GM23338 (cell line): ENCODE measurements around the gene HS3ST1. TPM values are rescaled to one million over a fixed set of nuclear protein-coding genes. Genes with fewer than 3 reads are reported as not detected.

ENCODE experiments used
- ATAC-seq: fragments of 200-7000 bp; cut with Tn5 transposase; 3 replicates; pipeline ENCODE4 v1.9.1; 2020
- DNase-seq: peaks from one replicate; pipeline ENCODE4 v3.0.0-alpha.2; 2015; ENCODE audit warnings: low spot score
- H2AFZ ChIP-seq: fragments of 200-600 bp; sonication (generic); 2 replicates; pipeline ENCODE4 v1.8.0; 2016; ENCODE audit warnings: antibody characterized with exemption, mild to moderate bottlenecking, moderate library complexity
- H3F3A ChIP-seq: fragments of 200-600 bp; sonication (generic); replicated peaks from 2 replicates; pipeline ENCODE4 v1.8.0; 2017; ENCODE audit warnings: antibody characterized with exemption, mixed run types, low read depth
- H3K27ac ChIP-seq: fragments of 200-600 bp; sonication (generic); 2 replicates; pipeline ENCODE4 v1.6.1; 2016; ENCODE audit warnings: low read depth
- H3K27me3 ChIP-seq: fragments of 200-600 bp; sonication (generic); 2 replicates; pipeline ENCODE4 v1.8.0; 2016; ENCODE audit warnings: mild to moderate bottlenecking, mixed run types, moderate library complexity; ENCODE audit not compliant: insufficient read depth
- H3K36me3 ChIP-seq: fragments of 200-600 bp; sonication (generic); 2 replicates; pipeline ENCODE4 v1.8.0; 2016; ENCODE audit warnings: mild to moderate bottlenecking; ENCODE audit not compliant: insufficient read depth
- H3K4me1 ChIP-seq: fragments of 200-600 bp; sonication (generic); 2 replicates; pipeline ENCODE4 v1.8.0; 2016; ENCODE audit warnings: mild to moderate bottlenecking, moderate library complexity; ENCODE audit not compliant: insufficient read depth
- H3K4me2 ChIP-seq: fragments of 200-600 bp; sonication (generic); 2 replicates; pipeline ENCODE4 v1.7.1; 2017; ENCODE audit warnings: mixed run types
- H3K4me3 ChIP-seq: fragments of 200-600 bp; sonication (generic); 2 replicates; pipeline ENCODE4 v1.6.1; 2016; ENCODE audit warnings: mixed run types
- H3K79me2 ChIP-seq: fragments of 200-600 bp; sonication (generic); replicated peaks from 2 replicates; pipeline ENCODE4 v1.8.0; 2017; ENCODE audit warnings: mild to moderate bottlenecking; ENCODE audit not compliant: insufficient read depth
- H3K9me2 ChIP-seq: fragments of 200-600 bp; sonication (generic); 2 replicates; pipeline ENCODE4 v1.8.0; 2017; ENCODE audit not compliant: insufficient read depth
- H4K20me1 ChIP-seq: fragments of 200-600 bp; sonication (generic); replicated peaks from 2 replicates; pipeline ENCODE4 v1.8.0; 2017; ENCODE audit warnings: mild to moderate bottlenecking; ENCODE audit not compliant: insufficient read depth
- H3K27ac Mint-ChIP-seq: 2 replicates; pipeline ENCODE4 v1.8.0; 2020; ENCODE audit warnings: inconsistent platforms, mild to moderate bottlenecking, moderate library complexity, mixed read lengths
- H3K27me3 Mint-ChIP-seq: 3 replicates; pipeline ENCODE4 v1.8.0; 2022; ENCODE audit warnings: low read depth, mild to moderate bottlenecking, moderate library complexity, mixed read lengths, inconsistent platforms; ENCODE audit not compliant: insufficient read depth, poor library complexity
- H3K36me3 Mint-ChIP-seq: 3 replicates; pipeline ENCODE4 v1.8.0; 2021; ENCODE audit warnings: low read depth, mild to moderate bottlenecking, inconsistent platforms, moderate library complexity, mixed read lengths
- H3K4me1 Mint-ChIP-seq: 3 replicates; pipeline ENCODE4 v1.8.0; 2020; ENCODE audit warnings: mild to moderate bottlenecking, inconsistent platforms, mixed read lengths
- H3K4me3 Mint-ChIP-seq: 3 replicates; pipeline ENCODE4 v1.8.0; 2021; ENCODE audit warnings: moderate library complexity, mild to moderate bottlenecking, inconsistent platforms, mixed read lengths
- H3K9me3 Mint-ChIP-seq: 3 replicates; pipeline ENCODE4 v1.8.0; 2020; ENCODE audit warnings: moderate library complexity, mild to moderate bottlenecking, inconsistent platforms, mixed read lengths
- CREB1 ChIP-seq: fragments of 250-450 bp; sonication (Bioruptor Pico); IDR thresholded peaks from 2 replicates; pipeline ENCODE4 v1.5.0; 2020; ENCODE audit warnings: low read depth, mild to moderate bottlenecking, moderate library complexity
- ETS1 ChIP-seq: IDR thresholded peaks from 2 replicates; pipeline ENCODE4 v1.6.1; 2016; ENCODE audit warnings: antibody characterized with exemption
- EZH2 ChIP-seq: fragments of 200-600 bp; sonication (generic); IDR thresholded peaks from one replicate; pipeline ENCODE4 v1.8.0; 2017; ENCODE audit warnings: antibody characterized with exemption, mild to moderate bottlenecking, low read depth; ENCODE audit not compliant: unreplicated experiment
- EZH2phosphoT487 ChIP-seq: fragments of 200-600 bp; sonication (generic); IDR thresholded peaks from one replicate; pipeline ENCODE4 v1.8.1; 2018; ENCODE audit warnings: antibody characterized with exemption; ENCODE audit not compliant: unreplicated experiment
- JUNB ChIP-seq: IDR thresholded peaks from one replicate; pipeline ENCODE4 v1.6.1; 2016; ENCODE audit warnings: antibody characterized with exemption; ENCODE audit not compliant: unreplicated experiment
- NANOG ChIP-seq: IDR thresholded peaks from 2 replicates; pipeline ENCODE4 v1.6.1; 2016; ENCODE audit warnings: antibody characterized with exemption, borderline replicate concordance
- POLR2AphosphoS5 ChIP-seq: IDR thresholded peaks from 2 replicates; pipeline ENCODE4 v1.6.1; 2016; ENCODE audit warnings: antibody characterized with exemption, low read depth
- REST ChIP-seq: IDR thresholded peaks from one replicate; pipeline ENCODE4 v1.6.1; 2018; ENCODE audit warnings: antibody characterized with exemption; ENCODE audit not compliant: unreplicated experiment
- STAT1 ChIP-seq: IDR thresholded peaks from one replicate; pipeline ENCODE4 v1.6.1; 2016; ENCODE audit warnings: antibody characterized with exemption; ENCODE audit not compliant: unreplicated experiment
- ZNF114 ChIP-seq: fragments of 250-450 bp; sonication (Bioruptor Pico); IDR thresholded peaks from 2 replicates; pipeline ENCODE4 v1.5.0; 2020; ENCODE audit warnings: mild to moderate bottlenecking, moderate library complexity
- ZNF331 ChIP-seq: fragments of 250-450 bp; sonication (Bioruptor Pico); IDR thresholded peaks from 2 replicates; pipeline ENCODE4 v1.5.0; 2020; ENCODE audit warnings: low read depth, mild to moderate bottlenecking, moderate library complexity
- long read RNA-seq: library from polyadenylated mRNA; unstranded; transcript quantifications from one replicate; pipeline ENCODE4 v2.0.0, GENCODE V29; 2020; ENCODE audit not compliant: unreplicated experiment
- polyA plus RNA-seq: library from polyadenylated mRNA; unstranded; fragments of >200 nt; fragmentation: Nextera tagmentation; extraction: Ambion mirVana; gene quantifications from 2 replicates; pipeline ENCODE4 v1.2.1, GENCODE V29; 2016
- total RNA-seq: library from RNA; depleted of rRNA; stranded (reverse); fragments of >200 nt; shearing (Covaris generic); gene quantifications from 2 replicates; pipeline ENCODE4 v1.2.3, GENCODE V29; 2014; rRNA removed
- TF ChIP-seq, protein P1 (sequence below), 2 experiments: fragments of 200-600 bp in 1 of 2; sonication (generic) in 1 of 2; conservative IDR thresholded peaks; 2 replicates each; pipeline versions ENCODE4 v1.5.1 to v1.6.1; 2016 to 2017; ENCODE audit warnings: antibody characterized with exemption in 2 of 2, low read depth in 2 of 2, mild to moderate bottlenecking in 2 of 2, moderate library complexity in 1 of 2

The HS3ST1 gene
- total RNA-seq (0.94 and 1.0 TPM in 2 replicates), polyA plus RNA-seq (1.3 and 1.8 TPM in 2 replicates)
- long read RNA-seq, partial matches to known transcripts, result 0 of 8 reads
- long read RNA-seq, other reads (novel, unspliced or antisense), result 8 of 8 reads

DNA sequence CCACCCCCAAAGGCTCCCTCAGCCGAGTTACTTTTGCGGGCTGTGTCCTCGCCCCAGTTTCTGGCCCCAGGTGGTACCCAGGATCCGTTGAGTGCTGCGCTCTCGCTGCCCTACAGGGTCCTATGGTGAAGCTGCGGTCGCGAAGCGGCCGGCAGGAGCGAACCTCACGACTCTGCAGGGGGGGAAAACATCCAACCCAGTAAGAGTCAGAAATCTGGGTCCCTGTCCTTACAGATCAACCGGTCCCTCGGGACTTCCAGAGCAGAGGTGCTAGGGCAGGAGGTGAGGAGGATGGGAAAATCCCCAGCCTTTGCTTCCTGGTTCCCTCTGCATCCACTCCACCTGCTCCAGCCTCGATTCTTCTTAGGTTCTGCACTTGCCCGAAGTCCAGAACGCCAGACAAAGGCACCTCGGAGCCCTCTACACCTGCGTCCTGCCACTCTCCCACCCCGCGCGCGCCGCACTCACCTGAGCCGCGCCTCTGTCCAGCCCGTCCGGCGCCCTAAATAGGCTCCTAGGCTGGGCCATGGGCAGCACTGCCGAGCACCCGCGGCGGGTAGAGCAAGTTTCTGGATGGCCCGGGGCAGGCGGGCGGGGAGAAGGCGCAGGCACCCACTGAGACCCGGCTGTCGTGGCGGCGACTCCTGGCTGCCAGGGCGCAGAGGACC, at the start of gene HS3ST1:
Gene HS3ST1, minus strand, starts transcription at position 664 of the 668 bp plus-strand sequence. CDS start 28,889 bp downstream, outside the sequence.
- H2AFZ ChIP-seq, result peak within 1 kb of the TSS; percentile 96
- H3K36me3 Mint-ChIP-seq, result no peaks in the 10 kb centered on the region
- H4K20me1 ChIP-seq, result peaks cover 5% of the 10 kb centered on the region; the same call in 1 of the 2 replicates
- no peaks in the 10 kb centered on the region for H3F3A ChIP-seq
- H3K79me2 ChIP-seq, result no peaks in the 10 kb centered on the region
- no peak within 1 kb of the TSS for H3K27ac ChIP-seq
- DNase-seq, result peak; percentile 47
- no peak within 1 kb of the TSS for H3K27ac Mint-ChIP-seq
- peak within 1 kb of the TSS; percentile 78 for H3K4me3 ChIP-seq
- peak; percentile 48 for ATAC-seq
- no peaks in the 10 kb centered on the region for H3K9me3 Mint-ChIP-seq
- no peaks in the 10 kb centered on the region for H3K36me3 ChIP-seq
- H3K4me1 ChIP-seq, result peaks cover 20% of the 10 kb centered on the region
- H3K27me3 ChIP-seq, result peaks cover 50% of the 10 kb centered on the region
- peaks cover 28% of the 10 kb centered on the region for H3K4me1 Mint-ChIP-seq
- peak within 1 kb of the TSS; percentile 83 for H3K4me3 Mint-ChIP-seq
- peaks cover 37% of the 10 kb centered on the region for H3K27me3 Mint-ChIP-seq
- H3K9me2 ChIP-seq, result no peaks in the 10 kb centered on the region
- H3K4me2 ChIP-seq, result peak within 1 kb of the TSS; percentile 96
- TF ChIP-seq EZH2phosphoT487 (no peak), NANOG (no peak), STAT1 (no peak), CREB1 (no peak), REST (peak; percentile 28), ETS1 (no peak), EZH2 (no peak)

- Mint-ChIP-seq H3K9me3 (no peaks in the 10 kb centered on the region), H3K4me1 (peaks cover 12% of the 10 kb centered on the region), H3K27me3 (no peaks in the 10 kb centered on the region), H3K36me3 (no peaks in the 10 kb centered on the region; the same call in 2 of the 3 replicates), H3K27ac (no peak overlapping the region), H3K4me3 (no peak overlapping the region)
- Histone ChIP-seq H3K9me2 (0 out of 2 replicates have a peak, but pooled peaks cover 4% of the 10 kb centered on the region), H3K27me3 (no peaks in the 10 kb centered on the region), H3K4me1 (peaks cover 10% of the 10 kb centered on the region), H3K4me2 (no peak overlapping the region), H3K27ac (no peak overlapping the region), H3K36me3 (no peaks in the 10 kb centered on the region; the same call in 1 of the 2 replicates), H4K20me1 (no peaks in the 10 kb centered on the region; the same call in 1 of the 2 replicates), H3K4me3 (no peak overlapping the region), H3K79me2 (no peaks in the 10 kb centered on the region), H3F3A (0 out of 2 replicates have a peak, but pooled peaks cover 3% of the 10 kb centered on the region), H2AFZ (no peak overlapping the region)
- no peak for DNase-seq
- ATAC-seq, result no peak
- TF ChIP-seq POLR2AphosphoS5 (no peak), CREB1 (no peak), EZH2phosphoT487 (no peak), ETS1 (no peak), JUNB (no peak), ZNF331 (CRISPR knock-in tag) (no peak), EZH2 (no peak), NANOG (no peak), ZNF114 (no peak)
- TF ChIP-seq, protein P1, sequence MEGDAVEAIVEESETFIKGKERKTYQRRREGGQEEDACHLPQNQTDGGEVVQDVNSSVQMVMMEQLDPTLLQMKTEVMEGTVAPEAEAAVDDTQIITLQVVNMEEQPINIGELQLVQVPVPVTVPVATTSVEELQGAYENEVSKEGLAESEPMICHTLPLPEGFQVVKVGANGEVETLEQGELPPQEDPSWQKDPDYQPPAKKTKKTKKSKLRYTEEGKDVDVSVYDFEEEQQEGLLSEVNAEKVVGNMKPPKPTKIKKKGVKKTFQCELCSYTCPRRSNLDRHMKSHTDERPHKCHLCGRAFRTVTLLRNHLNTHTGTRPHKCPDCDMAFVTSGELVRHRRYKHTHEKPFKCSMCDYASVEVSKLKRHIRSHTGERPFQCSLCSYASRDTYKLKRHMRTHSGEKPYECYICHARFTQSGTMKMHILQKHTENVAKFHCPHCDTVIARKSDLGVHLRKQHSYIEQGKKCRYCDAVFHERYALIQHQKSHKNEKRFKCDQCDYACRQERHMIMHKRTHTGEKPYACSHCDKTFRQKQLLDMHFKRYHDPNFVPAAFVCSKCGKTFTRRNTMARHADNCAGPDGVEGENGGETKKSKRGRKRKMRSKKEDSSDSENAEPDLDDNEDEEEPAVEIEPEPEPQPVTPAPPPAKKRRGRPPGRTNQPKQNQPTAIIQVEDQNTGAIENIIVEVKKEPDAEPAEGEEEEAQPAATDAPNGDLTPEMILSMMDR (conservative IDR thresholded peaks at IDR 0.05; ENCODE audit: low read depth in 2 of 2), result no peak
Observed at GRCh38 chr4:11475871-11476270, 47.2 kb upstream of the HS3ST1 start.
